Suprapubic skin (tissue), 4 donors: ENCODE results near the gene ATP5F1E.

Experiments used
- CTCF ChIP-seq, 2 donors: fragments of 200-600 bp in 1 of 2; fragments of 450-650 bp in 1 of 2; sonication (generic) in 1 of 2; IDR thresholded peaks; one replicate each; pipeline ENCODE4 v1.5.1; 2016 to 2019; ENCODE audit warnings: antibody characterized with exemption in 2 of 2, mild to moderate bottlenecking in 1 of 2, moderate library complexity in 1 of 2
- POLR2A ChIP-seq, 2 donors: fragments of 450-650 bp; IDR thresholded peaks; one replicate each; pipeline ENCODE4 v1.6.1; 2017; ENCODE audit warnings: antibody characterized with exemption in 2 of 2, mild to moderate bottlenecking in 2 of 2, moderate library complexity in 2 of 2
- POLR2AphosphoS5 ChIP-seq, 3 donors: sonication (generic); formaldehyde crosslinking; IDR thresholded peaks; one replicate each; pipeline ENCODE4 v1.6.1; 2017; ENCODE audit warnings: antibody characterized with exemption in 3 of 3

- TF ChIP-seq CTCF (IDR thresholded peaks at IDR 0.05) (no peak), POLR2A (IDR thresholded peaks at IDR 0.05) (no peak), POLR2AphosphoS5 (IDR thresholded peaks at IDR 0.05) (no peak)
Observed at GRCh38 chr20:59015812-59016711, 16.1 kb downstream of the ATP5F1E start.
